NCI-H82 treated with DMSO at 0.1 percent for 48 hours (cell line): ENCODE results near the gene EDARADD.

Experiments used
- DNase-seq: peaks from one replicate; lab custom pipeline; 2025; ENCODE audit not compliant: unreplicated experiment; lab: John Stamatoyannopoulos, UW

Gene EDARADD

GRCh38 chr1:236392182-236392581 lies 1.9 kb upstream of the EDARADD start:
- DNase-seq: no peak

DNA sequence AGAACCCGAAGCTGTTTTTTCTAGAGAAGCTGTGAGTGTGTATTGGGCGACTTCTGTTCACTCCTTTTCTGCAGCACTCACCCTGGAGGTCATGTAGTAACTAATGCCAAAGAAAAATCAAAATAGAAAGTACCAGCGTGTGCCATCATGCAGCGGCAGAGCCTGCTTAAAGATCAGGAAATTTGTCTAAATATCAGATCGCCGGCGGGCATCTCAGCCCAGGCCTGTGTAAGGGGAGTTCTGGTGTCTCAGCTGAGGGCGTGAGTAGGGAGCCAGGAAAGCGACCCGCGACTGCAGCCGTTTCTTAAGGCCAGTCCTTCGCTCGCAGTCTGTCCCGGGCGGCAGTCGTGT lies 768 bp downstream of the EDARADD start:
- DNase-seq: no peak

- no peak for DNase-seq
Measured at GRCh38 chr1:236395230-236395946, 1.3 kb downstream of the EDARADD start.

DNA sequence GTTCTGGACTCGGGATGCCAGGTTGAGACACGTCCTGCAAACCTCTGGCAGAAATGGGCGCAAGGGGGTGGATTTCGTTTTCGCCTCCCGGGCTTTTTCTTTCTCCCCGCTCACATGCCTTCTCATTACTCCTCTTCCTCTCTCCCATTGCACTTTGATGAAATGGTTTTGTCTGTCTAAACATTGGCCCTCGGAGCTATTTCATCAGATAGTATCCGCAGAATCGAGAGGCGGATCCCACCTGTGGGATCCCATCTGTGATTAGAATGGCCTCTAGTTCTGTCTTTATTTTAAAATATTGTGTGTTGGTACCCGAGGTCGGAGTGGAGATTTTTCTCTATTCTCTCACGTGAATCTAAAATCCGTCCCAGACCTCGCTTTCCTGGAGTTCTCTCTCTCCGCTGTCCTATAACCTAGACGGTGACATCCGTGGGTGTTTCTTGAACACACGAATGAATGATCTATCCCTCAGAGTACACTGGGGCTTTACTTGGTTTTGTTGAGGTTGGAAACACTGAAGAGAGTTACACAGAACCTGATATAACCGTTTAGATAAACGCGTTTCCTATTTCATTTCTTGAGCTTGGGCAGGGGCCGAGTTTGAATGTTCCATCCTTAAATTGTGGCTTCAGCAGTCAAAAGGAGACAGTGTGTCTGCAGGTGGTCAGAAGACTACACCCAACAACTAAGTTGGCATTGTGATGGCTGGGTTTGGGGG lies 2.0 kb downstream of the EDARADD start:
- no peak for DNase-seq

GRCh38 chr1:236396665-236397043 lies 2.6 kb downstream of the EDARADD start:
- no peak for DNase-seq

DNA sequence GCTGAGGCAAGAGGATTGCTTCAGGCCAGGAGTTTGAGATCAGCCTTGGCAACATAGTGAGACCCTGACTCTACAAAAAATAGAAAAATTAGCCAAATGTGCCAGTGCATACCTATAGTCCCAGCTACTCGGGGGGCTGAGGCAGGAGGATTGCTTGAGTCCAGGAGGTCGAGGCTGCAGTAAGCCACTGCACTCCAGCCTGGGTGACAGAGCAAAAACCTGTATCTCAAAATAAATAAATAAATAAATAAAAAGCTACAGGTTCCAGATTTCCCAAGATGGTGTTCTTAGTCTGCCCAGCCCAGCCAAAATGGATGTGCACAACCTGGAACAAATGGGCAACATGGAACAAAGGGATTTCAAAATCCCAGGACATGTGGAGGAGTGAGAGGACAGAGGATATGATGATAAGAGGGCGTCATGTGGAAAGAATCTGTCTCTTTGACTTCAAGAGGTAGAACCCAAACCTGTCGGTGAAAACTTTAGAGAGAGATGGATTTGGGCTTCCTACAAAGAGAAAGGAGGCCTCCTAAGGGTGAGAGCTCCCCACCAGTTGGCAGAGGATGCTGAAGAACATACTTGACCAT lies 3.2 kb downstream of the EDARADD start:
- DNase-seq: no peak

DNA sequence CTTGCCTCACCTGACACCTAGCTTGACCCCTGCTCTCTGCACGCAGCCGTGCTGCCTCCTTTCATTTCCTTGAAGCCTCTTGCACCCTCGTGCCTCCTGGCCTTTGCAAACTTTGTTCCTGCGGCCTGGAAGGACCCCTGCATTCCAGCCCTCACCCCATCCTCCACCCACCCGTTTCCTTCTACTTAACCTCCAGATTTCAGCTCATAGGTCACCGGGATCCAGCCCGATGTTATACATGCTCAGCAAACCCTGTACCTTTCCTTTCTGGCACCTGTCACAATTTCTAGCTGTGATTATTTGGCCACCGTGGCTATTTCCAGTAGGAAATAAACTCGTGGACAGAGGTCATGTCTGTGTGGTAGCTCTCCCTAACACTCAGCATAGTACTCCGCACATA lies 4.5 kb downstream of the EDARADD start:
- DNase-seq: no peak

- DNase-seq: no peak
Measured at GRCh38 chr1:236400061-236400603, 6.0 kb downstream of the EDARADD start.

DNA sequence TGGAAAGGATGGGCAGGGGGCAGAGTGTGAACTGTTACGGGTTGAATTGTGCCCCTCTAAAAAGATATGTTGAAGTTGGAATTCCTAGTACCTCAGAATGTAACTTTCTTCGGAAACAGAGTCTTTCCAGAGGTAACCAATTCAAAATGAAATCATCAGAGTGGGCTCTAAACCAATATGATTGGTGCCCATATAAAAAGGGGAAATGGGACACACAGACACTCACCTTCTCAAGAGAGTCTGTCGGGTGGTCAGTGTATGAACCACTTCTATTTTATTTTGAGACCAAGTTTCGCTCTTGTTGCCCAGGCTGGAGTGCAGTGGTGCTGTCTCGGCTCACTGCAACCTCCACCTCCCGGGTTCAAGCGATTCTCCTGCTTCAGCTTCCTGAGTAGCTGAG lies 7.6 kb downstream of the EDARADD start:
- no peak for DNase-seq

GRCh38 chr1:236403905-236404696 lies 10.0 kb downstream of the EDARADD start:
- no peak for DNase-seq

DNA sequence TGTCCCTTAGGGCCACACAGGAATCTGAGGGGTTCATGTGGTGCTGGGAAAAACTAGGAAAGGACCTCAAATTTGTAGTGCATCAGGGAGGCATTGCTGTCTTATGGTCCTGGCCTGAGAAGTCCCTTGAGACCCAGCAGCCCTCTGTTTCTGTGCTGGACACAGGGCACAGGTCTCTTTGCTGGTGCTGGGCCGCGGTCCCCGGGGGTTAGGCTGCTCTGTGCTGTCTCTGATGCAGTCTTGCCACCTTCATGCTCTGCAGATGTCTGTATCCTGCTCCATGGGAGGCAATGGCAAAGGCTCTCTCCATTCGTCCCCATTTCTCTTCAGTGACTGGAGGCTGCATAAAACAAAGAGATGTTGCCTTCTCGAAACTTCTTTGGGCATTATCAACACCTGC lies 13.0 kb downstream of the EDARADD start:
- no peak for DNase-seq

DNA sequence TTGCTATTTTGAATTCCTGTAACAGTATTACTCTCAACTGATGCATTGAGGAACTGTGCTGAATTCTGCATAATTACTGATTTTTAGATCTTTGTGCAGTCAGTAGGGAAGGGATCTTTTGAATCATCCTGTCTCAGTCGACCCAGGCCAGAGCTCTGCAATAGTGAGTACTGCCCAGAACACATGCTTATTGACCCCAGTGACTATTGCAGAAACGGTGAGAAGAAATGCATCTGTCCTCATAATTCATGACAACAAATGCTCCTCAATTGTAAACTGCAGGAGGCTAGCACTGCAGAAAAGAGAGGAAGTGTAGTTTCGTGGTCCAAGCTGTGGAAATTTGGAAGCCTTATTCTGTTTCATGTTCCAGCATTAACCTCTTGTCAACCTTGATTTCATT lies 19.6 kb downstream of the EDARADD start:
- DNase-seq: no peak

GRCh38 chr1:236416165-236416564 lies 22.1 kb downstream of the EDARADD start:
- DNase-seq: no peak

GRCh38 chr1:236417336-236417735 lies 23.2 kb downstream of the EDARADD start:
- DNase-seq: no peak

GRCh38 chr1:236419502-236419901 lies 25.4 kb downstream of the EDARADD start:
- DNase-seq: no peak

DNA sequence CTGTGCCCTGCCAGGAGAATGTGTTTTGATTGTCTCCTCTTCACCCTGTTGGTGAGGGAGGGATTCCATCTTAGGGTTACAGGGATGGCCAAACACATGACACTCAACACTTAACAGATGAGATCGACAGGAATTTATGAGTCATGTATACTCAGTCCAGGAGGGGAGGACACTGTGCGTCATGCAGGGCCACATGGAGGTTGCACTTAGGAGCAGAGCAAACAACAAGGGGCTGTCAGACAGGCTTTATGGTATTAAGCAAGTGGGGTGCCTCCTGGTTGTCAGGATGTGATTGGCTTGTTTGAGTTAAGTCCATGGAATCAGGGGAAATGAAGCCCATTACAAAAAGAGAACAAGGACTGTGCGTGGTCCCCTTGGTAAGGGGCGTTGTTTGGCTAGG lies 26.9 kb downstream of the EDARADD start:
- DNase-seq: no peak

DNA sequence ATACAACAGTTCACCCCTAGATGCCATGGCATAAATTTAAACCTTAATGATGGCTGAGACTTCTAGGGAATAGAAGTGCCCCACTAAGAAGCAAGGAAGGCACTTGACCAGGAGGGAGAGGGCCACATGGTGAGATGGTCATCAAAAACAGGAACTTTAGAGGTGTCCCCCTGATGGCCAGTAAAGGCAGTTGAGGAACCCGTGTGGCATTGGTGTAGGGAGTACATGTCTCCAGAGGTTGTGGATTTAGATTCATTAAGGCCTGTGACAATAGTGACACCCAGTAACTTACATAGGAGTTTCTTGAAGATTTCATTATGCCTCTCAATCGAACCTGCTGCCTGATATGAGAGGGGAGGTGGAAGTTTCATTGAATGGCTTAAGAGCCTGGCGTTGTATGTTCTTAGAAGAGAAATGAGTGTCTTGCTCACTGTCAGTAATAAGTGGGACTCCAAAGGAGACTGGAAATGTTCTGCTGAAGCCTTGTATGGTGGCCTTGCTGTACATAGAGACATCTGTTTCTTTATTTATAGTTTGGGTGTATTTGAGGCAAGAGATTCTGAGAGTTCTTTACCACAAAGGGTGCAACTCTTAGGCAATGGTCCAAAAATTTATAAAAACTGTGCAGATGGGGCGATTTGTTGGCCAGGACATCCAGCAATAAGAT lies 27.9 kb downstream of the EDARADD start:
- no peak for DNase-seq

DNA sequence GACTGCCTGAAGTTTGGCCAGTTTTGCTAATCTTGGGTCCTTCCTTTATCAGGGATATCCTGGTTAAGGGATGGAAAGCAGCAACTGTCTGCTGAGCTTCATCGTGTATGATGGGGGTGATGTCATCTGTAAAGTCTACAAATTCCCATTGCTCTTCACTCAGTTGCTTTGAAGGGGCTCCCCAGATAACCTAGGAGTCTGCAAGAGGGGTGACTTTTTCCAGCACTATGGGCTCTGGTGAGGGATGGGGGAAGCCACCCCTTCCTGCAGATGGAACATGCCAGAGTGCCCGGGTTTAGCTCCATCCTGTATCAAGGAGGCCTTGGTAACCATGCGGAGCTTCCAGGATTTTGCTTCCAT lies 28.4 kb downstream of the EDARADD start:
- no peak for DNase-seq

DNA sequence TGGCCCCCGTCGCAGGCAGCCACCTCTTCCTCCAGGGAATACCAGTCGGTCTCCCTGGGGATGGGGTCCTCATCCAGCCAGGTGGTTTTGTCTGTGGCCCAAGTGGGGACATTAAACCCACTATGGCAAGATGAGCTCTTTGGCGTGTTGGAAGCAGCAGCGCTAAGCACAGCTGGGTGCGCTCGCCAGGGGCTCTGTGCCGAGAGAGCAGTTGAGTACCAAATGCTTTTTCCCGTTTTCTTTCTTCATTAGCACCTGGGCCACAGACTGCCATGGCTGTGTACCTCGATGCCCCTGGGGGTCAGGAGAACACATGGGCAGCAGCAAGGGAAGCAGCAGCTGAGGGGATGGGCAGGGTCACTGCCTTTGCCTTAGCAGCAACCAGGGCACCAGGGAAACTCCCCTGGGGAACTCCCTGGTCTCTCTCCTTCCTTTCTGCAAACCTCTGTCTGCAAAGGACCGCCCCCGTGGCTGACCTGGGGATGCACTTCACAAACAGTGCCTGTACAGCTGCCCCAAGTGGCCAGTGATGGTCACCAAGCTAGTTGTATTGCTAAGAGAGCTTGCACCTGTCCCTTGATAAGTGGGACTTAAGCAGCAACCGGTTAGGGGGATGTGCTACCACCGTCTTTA lies 31.1 kb downstream of the EDARADD start:
- DNase-seq: no peak

GRCh38 chr1:236426215-236426614 lies 32.1 kb downstream of the EDARADD start:
- no peak for DNase-seq
